Left forelimb (tissue), 1 donor: Measurements from ENCODE around the gene TECPR1.
"Not testable (repeated sequence)": the region's sequence is repeated elsewhere in the genome, so short reads cannot be mapped to it uniquely, and the experiment has no call there.

Source experiments
- DNase-seq: peaks from one replicate; pipeline ENCODE4 v3.0.0-alpha.2; 2018; ENCODE audit warnings: low spot score

TECPR1 gene

DNA sequence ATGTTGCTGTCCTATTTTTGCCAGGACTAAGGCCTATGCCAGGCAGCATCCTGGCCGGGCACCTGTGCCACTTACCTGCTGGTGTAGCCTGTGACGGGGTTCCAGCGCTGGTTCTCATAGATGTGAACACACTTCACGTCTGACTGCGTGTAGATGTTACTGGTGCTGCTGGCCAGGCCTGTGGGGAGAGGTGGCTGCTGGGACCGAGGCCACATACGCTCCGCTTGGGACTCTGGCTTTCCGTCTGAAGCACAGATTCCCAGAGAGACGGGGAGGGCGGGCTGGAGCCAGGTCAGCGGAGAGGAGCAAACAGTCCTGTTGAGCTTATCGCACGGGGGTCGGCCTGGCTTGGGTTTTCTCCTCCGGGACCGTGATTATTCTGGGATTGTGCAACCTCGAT lies 24.1 kb downstream of the TECPR1 start:
- no peak for DNase-seq

- DNase-seq, result no peak
Observed at GRCh38 chr7:98225913-98226614, 26.0 kb downstream of the TECPR1 start.

DNA sequence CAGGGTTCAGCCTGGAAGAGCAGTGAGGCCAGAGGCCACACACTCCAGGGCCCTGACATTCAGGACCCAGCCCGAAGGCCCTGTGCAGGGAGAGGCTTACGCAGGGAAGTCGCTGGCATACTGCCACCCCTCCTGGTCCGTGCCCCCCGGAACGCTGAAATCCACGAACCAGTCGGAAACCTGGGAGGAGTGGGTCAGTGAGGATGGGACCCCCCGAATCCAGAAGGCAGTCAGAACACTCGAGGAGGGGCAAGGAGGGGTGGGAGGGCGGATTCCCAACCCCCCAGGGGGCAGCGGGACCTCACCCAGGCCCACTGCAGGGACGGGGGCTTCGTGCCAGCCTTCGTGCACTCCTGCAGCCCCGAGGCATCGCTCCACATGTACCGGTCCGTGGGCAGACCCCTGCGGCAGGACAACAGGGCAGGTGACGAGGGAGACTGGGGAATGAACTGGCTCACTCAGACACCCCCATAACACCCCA lies 27.3 kb downstream of the TECPR1 start:
- DNase-seq, result no peak

- DNase-seq, result no peak
Observed at GRCh38 chr7:98223898-98224700, 27.9 kb downstream of the TECPR1 start.

DNA sequence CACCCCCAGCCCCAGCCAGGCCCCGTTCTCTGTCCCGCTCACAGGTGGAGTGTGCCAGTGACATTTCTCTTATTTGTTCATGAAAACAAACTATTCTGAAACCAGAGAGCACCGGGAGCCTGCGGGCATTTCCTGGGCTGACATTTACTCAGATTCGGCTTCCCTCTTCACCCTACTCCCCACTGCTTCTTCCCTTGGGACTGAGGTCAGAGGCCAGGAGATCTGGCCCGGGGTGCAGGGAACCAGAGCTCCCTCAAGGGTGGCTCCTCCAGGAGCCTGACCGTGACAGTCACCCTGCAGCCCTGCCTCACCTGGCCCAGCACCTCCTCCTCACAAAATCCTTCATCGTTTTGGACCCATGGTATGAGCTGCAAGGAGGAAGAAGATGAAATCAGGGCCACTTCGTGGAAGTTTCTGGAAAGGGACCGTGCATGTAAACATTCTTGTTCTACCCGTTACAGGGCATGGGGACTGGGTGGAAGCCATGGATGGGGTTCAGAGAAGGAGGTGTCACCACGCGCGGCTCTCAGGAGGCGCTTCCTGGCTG lies 28.6 kb downstream of the TECPR1 start:
- no peak for DNase-seq

DNA sequence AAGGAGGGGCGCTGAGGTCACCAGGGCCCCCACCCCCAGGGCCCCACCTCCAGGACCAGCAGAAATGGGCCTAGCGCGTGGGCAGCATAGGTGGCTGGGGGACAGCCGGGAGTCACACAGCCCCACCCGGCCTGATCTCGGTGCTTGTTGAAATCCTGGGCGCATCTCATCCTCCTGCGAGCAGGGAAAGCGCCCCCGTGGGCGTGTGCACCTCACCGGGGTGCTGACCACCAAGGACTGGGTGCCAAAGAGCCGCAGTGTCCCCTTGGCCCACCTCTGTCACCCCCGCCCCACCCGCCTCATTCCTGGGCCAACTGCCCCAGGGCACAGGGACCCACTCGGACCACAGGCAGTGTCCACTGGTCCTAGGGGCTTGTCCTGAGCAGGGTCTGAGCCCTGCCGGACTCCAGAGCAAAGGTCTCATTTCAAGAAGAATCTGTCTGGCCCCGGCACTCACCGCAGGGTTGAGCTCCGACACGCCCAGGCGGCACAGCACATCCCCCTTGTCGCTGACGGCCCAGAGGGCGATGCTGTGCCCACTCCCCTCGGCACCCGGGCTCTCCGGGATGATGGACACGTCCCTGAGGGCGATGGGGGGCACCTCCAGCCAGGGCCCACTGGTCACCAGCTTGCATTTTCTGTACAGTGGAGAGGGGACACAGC lies 29.4 kb downstream of the TECPR1 start:
- DNase-seq, result no peak

DNA sequence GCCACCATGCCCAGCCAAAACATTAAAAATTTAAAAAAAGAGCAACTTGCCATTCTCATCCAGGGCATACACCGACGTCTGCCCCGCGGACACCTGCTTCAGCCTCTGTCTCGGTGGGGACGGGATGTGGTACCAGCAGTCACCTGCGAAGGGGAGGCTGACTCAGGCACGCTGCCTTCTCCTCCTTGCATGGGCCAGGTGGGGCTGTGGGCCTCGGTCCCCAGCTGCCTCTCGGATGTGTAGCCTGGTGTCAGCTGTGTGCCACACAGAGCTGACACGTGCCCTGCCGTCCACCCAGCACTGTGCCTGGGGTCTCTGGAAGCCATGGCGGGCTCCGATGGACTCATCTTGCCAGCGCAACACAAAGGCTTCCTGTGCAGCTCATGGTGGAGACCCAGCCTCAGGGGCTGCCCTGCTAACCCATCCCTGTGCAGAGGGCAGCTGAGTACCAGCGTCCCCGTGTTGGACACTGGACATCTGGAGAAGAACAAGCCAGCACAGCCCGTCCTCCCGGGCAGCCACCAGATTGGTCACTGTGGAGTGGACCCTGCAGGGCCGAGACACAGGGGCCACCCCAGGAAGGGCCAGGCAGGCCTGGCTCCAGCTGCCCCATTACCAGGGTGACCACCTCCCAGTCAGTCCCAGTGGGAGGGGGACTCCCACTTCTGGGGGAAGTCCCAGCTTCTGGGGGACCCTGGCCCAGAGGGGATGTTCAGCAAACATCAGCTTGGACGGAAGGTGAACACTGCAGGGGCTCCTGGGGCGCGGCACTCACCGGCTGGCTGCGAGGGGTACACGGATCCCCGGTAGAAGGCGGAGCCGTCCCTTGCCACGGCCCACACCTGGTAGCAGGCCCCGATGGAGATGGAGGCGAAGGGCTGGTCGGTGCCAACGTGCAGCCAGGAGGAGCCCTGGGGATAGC lies 30.2 kb downstream of the TECPR1 start:
- DNase-seq, result no peak

DNA sequence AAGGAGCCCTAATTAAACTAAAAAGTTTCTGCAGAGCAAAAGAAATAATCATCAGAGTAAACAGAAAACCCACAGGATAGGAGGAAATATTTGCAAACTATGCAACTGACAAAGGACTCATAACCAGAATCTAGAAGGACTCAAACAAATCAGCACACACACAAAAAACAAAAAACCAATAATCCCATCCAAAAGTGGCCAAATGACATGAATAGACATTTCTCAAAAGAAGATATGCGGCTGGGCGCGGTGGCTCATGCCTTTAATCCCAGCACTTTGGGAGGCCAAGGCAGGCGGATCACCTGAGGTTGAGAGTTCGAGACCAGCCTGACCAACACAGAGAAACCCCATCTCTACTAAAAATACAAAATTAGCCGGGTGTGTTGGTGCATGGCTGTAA lies 32.6 kb downstream of the TECPR1 start:
- DNase-seq, result not testable (repeated sequence)

DNA sequence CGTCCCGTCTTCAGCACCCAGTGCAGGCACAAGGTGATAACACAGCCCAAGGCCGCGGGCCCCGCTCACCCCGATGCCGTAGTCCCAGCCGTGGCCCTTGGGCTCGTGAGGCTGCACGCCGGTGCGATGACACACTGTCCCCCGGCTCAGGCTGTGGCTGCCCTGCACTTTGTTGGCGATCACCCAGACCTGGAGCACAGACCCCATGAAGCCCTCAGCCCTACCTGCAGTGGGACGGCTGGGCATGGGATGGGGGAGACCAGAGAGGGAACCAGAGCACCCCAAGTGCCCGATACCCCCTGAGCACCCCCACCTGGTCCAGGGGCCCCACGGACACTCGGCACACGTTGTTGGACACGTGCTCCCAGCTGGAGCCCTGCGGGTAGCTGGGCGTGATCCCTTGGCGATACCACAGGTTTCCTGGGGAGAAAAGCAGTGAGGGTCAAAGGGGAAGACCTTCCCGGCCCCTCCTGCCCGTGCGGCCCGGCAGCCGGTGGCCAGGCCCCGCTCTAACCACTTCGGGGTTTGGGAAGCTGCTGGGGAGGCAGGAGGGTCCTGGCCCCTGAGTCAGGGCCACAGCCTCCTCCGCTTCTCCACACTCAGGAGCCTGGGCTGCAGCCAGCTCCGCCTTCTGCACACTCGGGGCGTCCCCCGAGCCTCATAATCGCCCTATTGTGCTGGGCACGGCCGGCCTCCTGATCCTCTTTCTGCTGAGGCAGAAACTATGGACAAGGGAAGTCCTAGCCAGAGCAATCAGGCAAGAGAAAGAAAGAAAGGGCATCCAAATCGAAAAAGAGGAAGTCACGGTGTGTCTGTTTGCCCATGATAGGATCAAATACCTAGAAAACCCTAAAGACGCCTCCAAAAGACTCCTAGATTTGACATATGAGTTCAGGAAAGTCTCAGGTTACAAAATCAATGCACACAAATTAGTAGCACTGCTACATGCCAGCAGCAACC lies 34.1 kb downstream of the TECPR1 start:
- DNase-seq, result no peak

GRCh38 chr7:98216941-98217622 lies 35.0 kb downstream of the TECPR1 start:
- no peak for DNase-seq

DNA sequence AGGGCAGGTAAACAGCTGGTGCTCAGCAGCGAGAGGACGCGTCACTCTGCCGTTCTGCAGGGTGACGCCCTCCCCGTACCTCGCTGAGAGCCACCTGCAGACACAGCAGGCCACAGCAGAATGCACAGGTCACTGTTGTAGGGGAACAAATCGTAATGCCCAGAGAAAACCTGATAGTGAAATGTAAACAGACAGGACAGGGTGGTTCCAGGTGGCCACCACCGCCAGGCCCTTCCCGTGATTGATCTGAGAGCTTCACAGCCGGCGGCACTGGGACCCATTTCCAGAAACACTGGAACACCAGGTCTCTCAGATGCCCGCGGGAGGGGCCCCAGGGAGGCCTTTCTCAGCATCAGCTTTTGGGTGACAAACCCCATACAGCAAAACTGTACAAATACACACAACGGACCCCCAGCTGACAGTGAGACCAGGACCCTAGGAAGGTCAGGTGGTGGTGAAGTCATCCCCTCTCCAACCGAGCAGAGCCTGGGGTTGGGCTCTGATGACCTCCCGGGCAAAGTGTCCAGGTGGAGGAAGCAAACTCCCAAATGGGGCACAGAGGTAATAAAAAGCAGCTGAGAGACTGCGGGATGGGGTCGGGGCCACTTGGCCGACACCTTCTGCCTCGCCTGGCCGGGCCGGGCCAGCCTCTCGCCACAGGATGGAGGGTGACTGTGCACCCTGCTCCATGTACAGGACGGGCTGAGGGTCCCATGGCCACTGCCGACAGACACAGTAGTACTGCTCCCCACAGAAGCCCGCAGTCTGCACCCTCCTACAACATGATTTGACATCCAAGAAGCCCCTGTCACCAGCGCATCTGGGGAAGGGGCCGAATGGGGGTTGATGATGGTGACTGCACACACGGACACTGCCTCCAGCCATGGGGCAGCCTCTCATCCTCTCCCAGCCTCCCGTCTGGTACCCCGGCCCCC lies 36.2 kb downstream of the TECPR1 start:
- DNase-seq, result no peak

DNA sequence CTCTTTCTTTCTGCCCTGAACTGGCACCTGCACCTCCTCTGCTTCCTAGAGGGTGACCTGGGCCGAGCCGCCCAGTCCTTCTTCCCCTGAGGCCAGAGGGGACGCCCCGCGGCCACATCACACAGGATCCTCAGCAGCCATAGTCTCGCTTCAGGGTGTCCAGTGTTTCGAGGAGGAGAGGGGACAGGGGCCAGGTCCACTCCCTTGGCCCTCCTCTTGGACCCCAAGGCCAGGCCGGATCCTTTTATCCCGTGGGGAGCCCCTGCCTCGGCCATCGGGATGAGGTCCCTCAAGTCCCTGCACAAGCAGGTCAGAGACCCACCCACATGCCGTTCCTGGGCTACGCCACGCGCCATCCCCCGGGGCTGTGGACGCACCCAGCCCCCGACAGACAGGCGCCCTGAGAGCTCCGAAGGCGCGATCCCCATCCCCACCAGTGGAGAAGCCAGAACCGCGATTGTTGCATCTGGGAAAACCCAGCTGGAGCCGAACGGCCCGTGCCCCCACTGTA lies 37.2 kb downstream of the TECPR1 start:
- no peak for DNase-seq

- DNase-seq, result no peak
Observed at GRCh38 chr7:98213888-98214810, 37.9 kb downstream of the TECPR1 start.

DNA sequence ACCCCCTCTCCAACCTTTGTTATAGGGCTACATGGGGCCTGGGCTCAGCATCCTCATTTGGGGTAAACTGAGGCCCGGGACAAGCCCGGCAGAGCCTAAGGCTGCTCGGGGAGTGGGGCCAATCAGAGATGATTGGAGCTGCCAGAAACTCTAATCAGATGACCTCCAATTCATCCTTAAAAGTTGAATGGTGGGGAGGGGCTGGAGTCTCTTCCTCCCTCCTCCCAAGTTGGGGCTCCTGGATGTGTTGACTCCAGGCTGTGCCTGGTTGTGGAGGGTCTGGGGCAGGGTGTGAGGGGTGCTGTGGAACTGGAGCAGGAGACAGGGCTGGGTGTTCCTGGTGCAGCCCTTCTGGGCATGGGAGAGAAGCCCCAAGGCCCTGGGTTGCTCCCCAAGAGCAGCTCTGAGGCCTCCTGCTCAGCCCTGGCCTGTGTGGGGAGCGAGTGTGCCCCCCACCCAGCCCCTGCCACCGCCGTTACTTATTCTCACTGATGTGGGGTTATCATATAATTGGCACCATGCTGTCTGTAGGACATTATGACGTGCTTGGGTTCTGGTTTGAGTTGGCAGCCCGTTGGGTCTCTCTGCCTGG lies 38.6 kb downstream of the TECPR1 start:
- DNase-seq, result no peak

GRCh38 chr7:98212532-98213041 lies 39.4 kb downstream of the TECPR1 start:
- no peak for DNase-seq

DNA sequence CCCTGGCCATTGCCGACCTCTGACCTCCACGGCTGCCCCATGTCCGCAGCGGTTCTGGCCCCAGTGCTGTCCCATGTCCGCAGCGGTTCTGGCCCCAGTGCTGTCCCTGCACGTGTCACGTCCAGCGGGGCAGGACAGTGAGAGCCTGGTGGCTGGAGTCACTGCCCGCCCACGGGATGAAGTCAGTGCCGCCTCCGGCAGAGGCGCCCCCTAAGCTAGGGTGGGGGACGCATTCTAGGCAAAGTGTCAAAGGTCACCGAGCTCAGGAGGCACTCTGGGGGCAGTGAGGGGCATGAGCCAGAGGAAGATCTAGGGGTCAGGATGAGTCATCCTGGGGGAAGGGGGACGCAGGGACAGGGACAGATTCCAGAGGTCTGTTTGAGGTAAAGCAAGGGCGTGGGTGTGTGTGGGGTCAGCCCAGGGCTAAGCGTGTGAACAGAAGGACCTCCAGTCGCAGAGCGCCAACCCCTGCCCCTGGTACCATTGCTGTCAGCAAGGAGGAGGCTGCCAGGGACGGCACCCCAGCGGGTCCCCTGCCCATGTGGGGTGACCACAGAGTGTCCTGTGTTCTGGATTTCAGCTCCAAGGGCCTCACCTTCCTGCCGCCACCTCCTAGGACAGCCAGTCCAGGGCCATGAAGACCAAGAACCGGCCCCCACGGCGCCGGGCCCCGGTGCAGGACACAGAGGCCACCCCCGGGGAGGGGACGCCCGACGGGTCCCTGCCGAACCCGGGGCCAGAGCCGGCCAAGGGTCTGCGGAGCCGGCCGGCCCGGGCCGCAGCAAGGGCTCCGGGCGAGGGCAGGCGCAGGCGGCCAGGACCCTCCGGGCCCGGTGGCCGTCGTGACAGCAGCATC lies 40.1 kb downstream of the TECPR1 start:
- no peak for DNase-seq
